HG03342 (cell line): ENCODE data around the gene STPG3.
A peak's percentile ranks its signal among the peaks of the same experiment; 100 is the strongest.

Experiments
- ATAC-seq: cut with Tn5 transposase; IDR thresholded peaks from one replicate; pipeline ENCODE4 v1.9.1; 2021; ENCODE audit warnings: mild to moderate bottlenecking, moderate library complexity; ENCODE audit not compliant: unreplicated experiment

STPG3 gene

GRCh38 chr9:137264067-137264466 is 13.0 kb downstream of the STPG3 start:
- ATAC-seq = no peak

- no peak for ATAC-seq
Measured at GRCh38 chr9:137265496-137266161, 14.5 kb downstream of the STPG3 start.

GRCh38 chr9:137266162-137266527 is 15.1 kb downstream of the STPG3 start:
- no peak for ATAC-seq

GRCh38 chr9:137266585-137267453 is 15.7 kb downstream of the STPG3 start:
- ATAC-seq = no peak

GRCh38 chr9:137267933-137268355 is 16.9 kb downstream of the STPG3 start:
- ATAC-seq = no peak

- ATAC-seq = no peak
Measured at GRCh38 chr9:137268538-137269201, 17.6 kb downstream of the STPG3 start.

- ATAC-seq = no peak
Measured at GRCh38 chr9:137269231-137269772, 18.2 kb downstream of the STPG3 start.

- no peak for ATAC-seq
Measured at GRCh38 chr9:137270929-137271695, 20.0 kb downstream of the STPG3 start.

GRCh38 chr9:137271696-137272076 is 20.6 kb downstream of the STPG3 start:
- ATAC-seq = no peak

GRCh38 chr9:137272241-137273094 is 21.4 kb downstream of the STPG3 start:
- no peak for ATAC-seq

GRCh38 chr9:137273095-137273490 is 22.0 kb downstream of the STPG3 start:
- no peak for ATAC-seq

- ATAC-seq = no peak
Measured at GRCh38 chr9:137273611-137274320, 22.7 kb downstream of the STPG3 start.

- ATAC-seq = no peak
Measured at GRCh38 chr9:137275203-137275587, 24.1 kb downstream of the STPG3 start.

- no peak for ATAC-seq
Measured at GRCh38 chr9:137275588-137276472, 24.7 kb downstream of the STPG3 start.

GRCh38 chr9:137276473-137277328 is 25.6 kb downstream of the STPG3 start:
- ATAC-seq = no peak

- ATAC-seq = peak; percentile 56
Measured at GRCh38 chr9:137277329-137278041, 26.4 kb downstream of the STPG3 start, which contains the start of gene TOR4A. Gene TOR4A (plus strand): TSS chr9:137277726. CDS start chr9:137278690, 964 bp downstream.
